ENCODE measurements around the gene PLAC1. TPM values are rescaled to one million over a fixed set of nuclear protein-coding genes. Genes with fewer than 3 reads are reported as not detected.

The PLAC1 gene
- total and polyA plus RNA-seq, 2 experiments from 2014 or later = 0.50 to 0.83 TPM

DNA sequence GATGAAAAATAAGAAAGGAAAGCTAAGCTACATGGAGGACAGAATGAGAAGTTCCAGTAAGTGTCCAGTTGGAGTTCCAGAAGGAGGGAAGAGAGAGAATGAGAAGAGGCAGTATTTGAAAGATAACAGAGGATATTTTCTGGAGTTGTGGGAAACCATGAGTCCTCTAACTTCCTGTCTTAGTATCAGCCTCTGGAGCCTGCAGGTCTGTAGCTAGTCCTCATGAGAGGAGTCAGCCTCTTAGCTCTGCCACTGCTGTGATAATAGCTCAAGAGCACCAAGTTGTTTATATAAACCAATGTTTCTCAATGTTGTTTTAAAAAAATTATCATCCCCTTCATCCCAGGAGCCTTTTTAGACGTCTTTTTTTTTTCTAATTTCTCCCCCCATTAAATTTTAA is 2.4 kb upstream of the PLAC1 start:
- ATAC-seq = no peak

More for the DNA sequence above, 2.4 kb upstream of the PLAC1 start:
- no peaks in the 10 kb centered on the region for H3K9me2 ChIP-seq (ENCODE audit: insufficient read depth)
- no peaks in the 10 kb centered on the region for H3F3A ChIP-seq (replicated peaks; ENCODE audit: low read depth)
- DNase-seq (ENCODE audit: low spot score) = no peak
- no peak overlapping the region for H3K4me3 ChIP-seq
- peaks cover 7% of the 10 kb centered on the region for H3K27me3 Mint-ChIP-seq (ENCODE audit: insufficient read depth, low read depth, poor library complexity)
- H3K4me1 Mint-ChIP-seq = peaks cover 25% of the 10 kb centered on the region
- TF ChIP-seq EZH2phosphoT487 (IDR thresholded peaks at IDR 0.05; ENCODE audit: unreplicated experiment) = no peak
- TF ChIP-seq, protein P1, sequence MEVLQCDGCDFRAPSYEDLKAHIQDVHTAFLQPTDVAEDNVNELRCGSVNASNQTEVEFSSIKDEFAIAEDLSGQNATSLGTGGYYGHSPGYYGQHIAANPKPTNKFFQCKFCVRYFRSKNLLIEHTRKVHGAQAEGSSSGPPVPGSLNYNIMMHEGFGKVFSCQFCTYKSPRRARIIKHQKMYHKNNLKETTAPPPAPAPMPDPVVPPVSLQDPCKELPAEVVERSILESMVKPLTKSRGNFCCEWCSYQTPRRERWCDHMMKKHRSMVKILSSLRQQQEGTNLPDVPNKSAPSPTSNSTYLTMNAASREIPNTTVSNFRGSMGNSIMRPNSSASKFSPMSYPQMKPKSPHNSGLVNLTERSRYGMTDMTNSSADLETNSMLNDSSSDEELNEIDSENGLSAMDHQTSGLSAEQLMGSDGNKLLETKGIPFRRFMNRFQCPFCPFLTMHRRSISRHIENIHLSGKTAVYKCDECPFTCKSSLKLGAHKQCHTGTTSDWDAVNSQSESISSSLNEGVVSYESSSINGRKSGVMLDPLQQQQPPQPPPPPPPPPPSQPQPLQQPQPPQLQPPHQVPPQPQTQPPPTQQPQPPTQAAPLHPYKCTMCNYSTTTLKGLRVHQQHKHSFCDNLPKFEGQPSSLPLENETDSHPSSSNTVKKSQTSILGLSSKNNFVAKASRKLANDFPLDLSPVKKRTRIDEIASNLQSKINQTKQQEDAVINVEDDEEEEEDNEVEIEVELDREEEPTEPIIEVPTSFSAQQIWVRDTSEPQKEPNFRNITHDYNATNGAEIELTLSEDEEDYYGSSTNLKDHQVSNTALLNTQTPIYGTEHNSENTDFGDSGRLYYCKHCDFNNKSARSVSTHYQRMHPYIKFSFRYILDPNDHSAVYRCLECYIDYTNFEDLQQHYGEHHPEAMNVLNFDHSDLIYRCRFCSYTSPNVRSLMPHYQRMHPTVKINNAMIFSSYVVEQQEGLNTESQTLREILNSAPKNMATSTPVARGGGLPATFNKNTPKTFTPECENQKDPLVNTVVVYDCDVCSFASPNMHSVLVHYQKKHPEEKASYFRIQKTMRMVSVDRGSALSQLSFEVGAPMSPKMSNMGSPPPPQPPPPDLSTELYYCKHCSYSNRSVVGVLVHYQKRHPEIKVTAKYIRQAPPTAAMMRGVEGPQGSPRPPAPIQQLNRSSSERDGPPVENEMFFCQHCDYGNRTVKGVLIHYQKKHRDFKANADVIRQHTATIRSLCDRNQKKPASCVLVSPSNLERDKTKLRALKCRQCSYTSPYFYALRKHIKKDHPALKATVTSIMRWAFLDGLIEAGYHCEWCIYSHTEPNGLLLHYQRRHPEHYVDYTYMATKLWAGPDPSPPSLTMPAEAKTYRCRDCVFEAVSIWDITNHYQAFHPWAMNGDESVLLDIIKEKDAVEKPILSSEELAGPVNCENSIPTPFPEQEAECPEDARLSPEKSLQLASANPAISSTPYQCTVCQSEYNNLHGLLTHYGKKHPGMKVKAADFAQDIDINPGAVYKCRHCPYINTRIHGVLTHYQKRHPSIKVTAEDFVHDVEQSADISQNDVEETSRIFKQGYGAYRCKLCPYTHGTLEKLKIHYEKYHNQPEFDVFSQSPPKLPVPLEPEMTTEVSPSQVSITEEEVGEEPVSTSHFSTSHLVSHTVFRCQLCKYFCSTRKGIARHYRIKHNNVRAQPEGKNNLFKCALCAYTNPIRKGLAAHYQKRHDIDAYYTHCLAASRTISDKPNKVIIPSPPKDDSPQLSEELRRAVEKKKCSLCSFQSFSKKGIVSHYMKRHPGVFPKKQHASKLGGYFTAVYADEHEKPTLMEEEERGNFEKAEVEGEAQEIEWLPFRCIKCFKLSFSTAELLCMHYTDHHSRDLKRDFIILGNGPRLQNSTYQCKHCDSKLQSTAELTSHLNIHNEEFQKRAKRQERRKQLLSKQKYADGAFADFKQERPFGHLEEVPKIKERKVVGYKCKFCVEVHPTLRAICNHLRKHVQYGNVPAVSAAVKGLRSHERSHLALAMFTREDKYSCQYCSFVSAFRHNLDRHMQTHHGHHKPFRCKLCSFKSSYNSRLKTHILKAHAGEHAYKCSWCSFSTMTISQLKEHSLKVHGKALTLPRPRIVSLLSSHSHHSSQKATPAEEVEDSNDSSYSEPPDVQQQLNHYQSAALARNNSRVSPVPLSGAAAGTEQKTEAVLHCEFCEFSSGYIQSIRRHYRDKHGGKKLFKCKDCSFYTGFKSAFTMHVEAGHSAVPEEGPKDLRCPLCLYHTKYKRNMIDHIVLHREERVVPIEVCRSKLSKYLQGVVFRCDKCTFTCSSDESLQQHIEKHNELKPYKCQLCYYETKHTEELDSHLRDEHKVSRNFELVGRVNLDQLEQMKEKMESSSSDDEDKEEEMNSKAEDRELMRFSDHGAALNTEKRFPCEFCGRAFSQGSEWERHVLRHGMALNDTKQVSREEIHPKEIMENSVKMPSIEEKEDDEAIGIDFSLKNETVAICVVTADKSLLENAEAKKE (CRISPR knock-in tag; IDR thresholded peaks at IDR 0.05) = no peak
- TF ChIP-seq, protein P2, sequence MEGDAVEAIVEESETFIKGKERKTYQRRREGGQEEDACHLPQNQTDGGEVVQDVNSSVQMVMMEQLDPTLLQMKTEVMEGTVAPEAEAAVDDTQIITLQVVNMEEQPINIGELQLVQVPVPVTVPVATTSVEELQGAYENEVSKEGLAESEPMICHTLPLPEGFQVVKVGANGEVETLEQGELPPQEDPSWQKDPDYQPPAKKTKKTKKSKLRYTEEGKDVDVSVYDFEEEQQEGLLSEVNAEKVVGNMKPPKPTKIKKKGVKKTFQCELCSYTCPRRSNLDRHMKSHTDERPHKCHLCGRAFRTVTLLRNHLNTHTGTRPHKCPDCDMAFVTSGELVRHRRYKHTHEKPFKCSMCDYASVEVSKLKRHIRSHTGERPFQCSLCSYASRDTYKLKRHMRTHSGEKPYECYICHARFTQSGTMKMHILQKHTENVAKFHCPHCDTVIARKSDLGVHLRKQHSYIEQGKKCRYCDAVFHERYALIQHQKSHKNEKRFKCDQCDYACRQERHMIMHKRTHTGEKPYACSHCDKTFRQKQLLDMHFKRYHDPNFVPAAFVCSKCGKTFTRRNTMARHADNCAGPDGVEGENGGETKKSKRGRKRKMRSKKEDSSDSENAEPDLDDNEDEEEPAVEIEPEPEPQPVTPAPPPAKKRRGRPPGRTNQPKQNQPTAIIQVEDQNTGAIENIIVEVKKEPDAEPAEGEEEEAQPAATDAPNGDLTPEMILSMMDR (conservative IDR thresholded peaks at IDR 0.05; ENCODE audit: low read depth in 2 of 2) = no peak
- no peak for TF ChIP-seq JUNB (IDR thresholded peaks at IDR 0.05; ENCODE audit: unreplicated experiment)
- TF ChIP-seq, protein P3, sequence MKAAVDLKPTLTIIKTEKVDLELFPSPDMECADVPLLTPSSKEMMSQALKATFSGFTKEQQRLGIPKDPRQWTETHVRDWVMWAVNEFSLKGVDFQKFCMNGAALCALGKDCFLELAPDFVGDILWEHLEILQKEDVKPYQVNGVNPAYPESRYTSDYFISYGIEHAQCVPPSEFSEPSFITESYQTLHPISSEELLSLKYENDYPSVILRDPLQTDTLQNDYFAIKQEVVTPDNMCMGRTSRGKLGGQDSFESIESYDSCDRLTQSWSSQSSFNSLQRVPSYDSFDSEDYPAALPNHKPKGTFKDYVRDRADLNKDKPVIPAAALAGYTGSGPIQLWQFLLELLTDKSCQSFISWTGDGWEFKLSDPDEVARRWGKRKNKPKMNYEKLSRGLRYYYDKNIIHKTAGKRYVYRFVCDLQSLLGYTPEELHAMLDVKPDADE (IDR thresholded peaks at IDR 0.05) = no peak
- TF ChIP-seq ZNF331 (CRISPR knock-in tag; IDR thresholded peaks at IDR 0.05; ENCODE audit: low read depth) = no peak
- TF ChIP-seq CREB1 (CRISPR knock-in tag; IDR thresholded peaks at IDR 0.05; ENCODE audit: low read depth) = no peak
- no peak for TF ChIP-seq NANOG (IDR thresholded peaks at IDR 0.05; ENCODE audit: borderline replicate concordance)
- TF ChIP-seq STAT1 (IDR thresholded peaks at IDR 0.05; ENCODE audit: unreplicated experiment) = no peak
- no peak for TF ChIP-seq EZH2 (IDR thresholded peaks at IDR 0.05; ENCODE audit: low read depth, unreplicated experiment)
- no peak for TF ChIP-seq ZNF114 (CRISPR knock-in tag; IDR thresholded peaks at IDR 0.05)
- TF ChIP-seq POLR2AphosphoS5 (IDR thresholded peaks at IDR 0.05; ENCODE audit: low read depth) = no peak
- TF ChIP-seq, protein P4, sequence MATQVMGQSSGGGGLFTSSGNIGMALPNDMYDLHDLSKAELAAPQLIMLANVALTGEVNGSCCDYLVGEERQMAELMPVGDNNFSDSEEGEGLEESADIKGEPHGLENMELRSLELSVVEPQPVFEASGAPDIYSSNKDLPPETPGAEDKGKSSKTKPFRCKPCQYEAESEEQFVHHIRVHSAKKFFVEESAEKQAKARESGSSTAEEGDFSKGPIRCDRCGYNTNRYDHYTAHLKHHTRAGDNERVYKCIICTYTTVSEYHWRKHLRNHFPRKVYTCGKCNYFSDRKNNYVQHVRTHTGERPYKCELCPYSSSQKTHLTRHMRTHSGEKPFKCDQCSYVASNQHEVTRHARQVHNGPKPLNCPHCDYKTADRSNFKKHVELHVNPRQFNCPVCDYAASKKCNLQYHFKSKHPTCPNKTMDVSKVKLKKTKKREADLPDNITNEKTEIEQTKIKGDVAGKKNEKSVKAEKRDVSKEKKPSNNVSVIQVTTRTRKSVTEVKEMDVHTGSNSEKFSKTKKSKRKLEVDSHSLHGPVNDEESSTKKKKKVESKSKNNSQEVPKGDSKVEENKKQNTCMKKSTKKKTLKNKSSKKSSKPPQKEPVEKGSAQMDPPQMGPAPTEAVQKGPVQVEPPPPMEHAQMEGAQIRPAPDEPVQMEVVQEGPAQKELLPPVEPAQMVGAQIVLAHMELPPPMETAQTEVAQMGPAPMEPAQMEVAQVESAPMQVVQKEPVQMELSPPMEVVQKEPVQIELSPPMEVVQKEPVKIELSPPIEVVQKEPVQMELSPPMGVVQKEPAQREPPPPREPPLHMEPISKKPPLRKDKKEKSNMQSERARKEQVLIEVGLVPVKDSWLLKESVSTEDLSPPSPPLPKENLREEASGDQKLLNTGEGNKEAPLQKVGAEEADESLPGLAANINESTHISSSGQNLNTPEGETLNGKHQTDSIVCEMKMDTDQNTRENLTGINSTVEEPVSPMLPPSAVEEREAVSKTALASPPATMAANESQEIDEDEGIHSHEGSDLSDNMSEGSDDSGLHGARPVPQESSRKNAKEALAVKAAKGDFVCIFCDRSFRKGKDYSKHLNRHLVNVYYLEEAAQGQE (IDR thresholded peaks at IDR 0.05; ENCODE audit: unreplicated experiment) = no peak
- no peaks in the 10 kb centered on the region for H3K36me3 Mint-ChIP-seq (ENCODE audit: low read depth)
- H3K9me3 Mint-ChIP-seq = no peaks in the 10 kb centered on the region; the same call in 1 of the 3 replicates
- H3K79me2 ChIP-seq (replicated peaks; ENCODE audit: insufficient read depth) = no peaks in the 10 kb centered on the region
- peaks cover 8% of the 10 kb centered on the region; the same call in 1 of the 2 replicates for H3K4me1 ChIP-seq (ENCODE audit: insufficient read depth)
- H3K27ac ChIP-seq (ENCODE audit: low read depth) = no peak overlapping the region
- H3K27ac Mint-ChIP-seq = no peak overlapping the region
- H3K4me3 Mint-ChIP-seq = no peak overlapping the region
- H3K36me3 ChIP-seq (ENCODE audit: insufficient read depth) = no peaks in the 10 kb centered on the region
- no peak overlapping the region for H3K4me2 ChIP-seq
- H2AFZ ChIP-seq = no peak overlapping the region
- no peaks in the 10 kb centered on the region for H4K20me1 ChIP-seq (replicated peaks; ENCODE audit: insufficient read depth)
- H3K27me3 ChIP-seq (ENCODE audit: insufficient read depth) = no peaks in the 10 kb centered on the region
